HG03060 (cell line): ENCODE measurements around the gene PTCD2.

Experiments used
- ATAC-seq: cut with Tn5 transposase; IDR thresholded peaks from one replicate; pipeline ENCODE4 v1.9.1; 2021; ENCODE audit warnings: low read depth, moderate number of reproducible peaks; ENCODE audit not compliant: unreplicated experiment

The PTCD2 gene, protein sequence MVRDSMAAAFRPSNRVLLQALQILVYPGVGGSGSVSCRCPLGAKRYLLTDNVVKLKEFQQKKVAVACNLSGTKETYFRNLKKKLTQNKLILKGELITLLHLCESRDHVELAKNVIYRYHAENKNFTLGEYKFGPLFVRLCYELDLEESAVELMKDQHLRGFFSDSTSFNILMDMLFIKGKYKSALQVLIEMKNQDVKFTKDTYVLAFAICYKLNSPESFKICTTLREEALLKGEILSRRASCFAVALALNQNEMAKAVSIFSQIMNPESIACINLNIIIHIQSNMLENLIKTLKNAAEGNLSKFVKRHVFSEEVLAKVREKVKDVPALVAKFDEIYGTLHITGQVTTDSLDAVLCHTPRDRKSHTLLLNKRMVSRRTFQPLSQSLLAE

DNA sequence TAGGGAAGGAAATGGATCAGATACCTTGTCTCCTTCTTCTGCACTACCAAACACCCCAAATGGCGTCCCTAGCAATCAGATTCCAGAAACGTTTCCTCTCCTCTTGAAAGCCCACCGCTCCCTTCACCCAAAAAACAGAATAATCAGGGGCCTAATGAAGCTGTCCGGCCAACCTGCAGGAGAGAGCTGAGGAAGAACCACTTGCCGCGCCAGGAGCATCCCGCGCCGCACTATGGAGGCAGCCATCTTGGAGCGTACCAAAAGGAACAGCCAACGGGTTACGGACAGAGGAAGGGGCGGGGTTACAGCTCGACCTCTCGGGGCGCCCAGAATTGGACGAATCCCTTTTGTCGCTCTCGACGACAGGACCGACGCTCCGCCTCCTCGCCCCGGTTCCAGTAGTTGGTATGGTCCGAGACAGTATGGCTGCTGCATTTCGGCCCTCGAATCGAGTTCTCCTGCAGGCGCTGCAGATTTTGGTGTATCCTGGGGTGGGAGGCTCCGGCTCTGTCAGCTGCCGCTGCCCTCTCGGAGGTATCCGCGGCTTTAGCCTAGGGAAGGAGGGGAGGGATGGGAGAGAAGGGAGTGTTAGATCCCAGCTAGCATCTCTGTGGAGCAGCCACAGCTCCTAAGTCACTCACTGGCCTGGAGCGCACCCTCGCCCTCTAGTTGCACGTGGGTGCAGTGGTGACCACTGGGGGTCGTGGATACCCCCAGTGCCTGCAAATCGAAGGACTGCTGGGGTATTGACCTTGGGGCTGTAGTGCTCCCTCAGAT lies at the start of gene PTCD2, which contains the start of gene MRPS27:
TSS of gene PTCD2 (plus strand) at position 398 of the 777 bp plus-strand sequence. CDS start at position 408, 10 bp downstream.
TSS of gene MRPS27 (minus strand) at position 265 of the 777 bp plus-strand sequence. CDS start at position 246, 19 bp downstream.
- peak; percentile 94 for ATAC-seq

DNA sequence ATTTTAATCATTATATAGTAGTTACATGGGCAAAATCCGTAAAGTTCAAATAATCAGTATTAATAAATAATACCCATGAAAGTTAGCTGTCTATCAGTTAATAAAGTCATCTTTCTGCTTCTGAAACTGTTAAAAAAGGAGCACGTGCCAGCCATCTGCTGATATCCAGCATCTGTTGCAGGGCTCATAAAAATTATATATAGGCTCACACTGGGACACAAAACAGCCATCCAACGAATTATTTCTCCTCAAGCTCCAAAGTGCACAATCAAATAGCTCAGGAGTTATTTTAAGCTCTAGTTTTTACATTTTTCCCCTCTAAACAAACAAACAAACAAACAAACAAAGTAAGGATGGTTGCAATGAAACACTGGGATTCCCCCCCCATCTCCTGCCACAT lies 48.5 kb upstream of the PTCD2 start:
- no peak for ATAC-seq

DNA sequence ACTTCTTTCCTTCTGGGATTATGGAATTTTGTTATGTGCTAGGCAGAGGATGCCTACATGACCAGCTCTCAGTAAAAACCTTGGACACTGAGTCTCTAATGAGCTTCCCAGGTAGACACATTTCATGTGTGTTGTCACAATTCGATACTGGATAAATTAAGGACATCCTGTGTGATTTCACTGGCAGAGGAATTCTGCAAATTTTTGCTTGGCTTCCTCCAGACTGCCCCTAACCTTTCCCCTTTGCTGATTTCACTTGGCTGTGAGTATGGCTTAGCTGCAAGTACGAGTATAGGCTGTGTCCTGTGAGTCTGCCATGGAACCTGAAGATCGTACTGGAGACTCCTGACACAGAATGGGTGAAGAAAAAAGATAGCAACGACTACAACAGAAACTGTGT lies 47.8 kb upstream of the PTCD2 start:
- ATAC-seq, result no peak

DNA sequence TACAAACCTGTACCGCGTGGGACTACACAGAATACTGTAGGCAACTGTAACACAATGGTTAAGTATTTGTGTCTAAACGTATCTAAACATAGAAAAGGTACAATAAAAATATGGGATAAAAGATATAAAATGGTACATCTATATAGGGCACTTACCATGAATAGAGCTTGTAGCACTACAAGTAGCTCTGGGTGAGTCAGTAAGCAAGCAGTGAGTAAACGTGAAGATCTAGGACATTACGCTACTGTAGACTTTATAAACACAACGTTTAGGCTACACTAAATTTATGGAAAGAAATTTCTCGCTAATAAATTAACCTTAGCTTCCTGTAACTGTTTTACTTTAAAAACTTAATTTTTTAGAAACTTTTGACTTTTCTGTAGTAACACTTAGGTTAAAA lies 46.6 kb upstream of the PTCD2 start:
- no peak for ATAC-seq

DNA sequence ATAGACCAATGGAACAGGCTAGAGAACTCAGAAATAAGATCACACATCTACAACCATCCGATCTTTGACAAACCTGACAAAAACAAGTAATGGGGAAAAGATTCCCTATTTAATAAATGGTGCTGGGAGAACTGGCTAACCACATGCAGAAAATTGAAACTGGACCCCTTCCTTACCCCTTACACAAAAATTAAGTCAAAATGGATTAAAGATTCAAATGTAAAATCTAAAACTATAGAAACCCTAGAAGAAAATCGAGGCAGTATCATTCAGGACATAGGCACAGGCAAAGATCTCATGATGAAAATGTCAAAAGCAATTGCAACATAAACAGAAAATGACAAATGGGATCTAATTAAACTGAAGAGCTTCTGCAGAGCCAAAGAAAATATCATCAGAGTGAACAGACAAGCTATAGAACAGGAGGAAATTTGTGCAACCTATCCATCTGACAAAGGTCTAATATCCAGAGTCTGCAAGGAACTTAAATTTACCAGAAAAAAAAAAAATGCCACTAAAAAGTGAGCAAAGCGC lies 43.9 kb upstream of the PTCD2 start:
- no peak for ATAC-seq

DNA sequence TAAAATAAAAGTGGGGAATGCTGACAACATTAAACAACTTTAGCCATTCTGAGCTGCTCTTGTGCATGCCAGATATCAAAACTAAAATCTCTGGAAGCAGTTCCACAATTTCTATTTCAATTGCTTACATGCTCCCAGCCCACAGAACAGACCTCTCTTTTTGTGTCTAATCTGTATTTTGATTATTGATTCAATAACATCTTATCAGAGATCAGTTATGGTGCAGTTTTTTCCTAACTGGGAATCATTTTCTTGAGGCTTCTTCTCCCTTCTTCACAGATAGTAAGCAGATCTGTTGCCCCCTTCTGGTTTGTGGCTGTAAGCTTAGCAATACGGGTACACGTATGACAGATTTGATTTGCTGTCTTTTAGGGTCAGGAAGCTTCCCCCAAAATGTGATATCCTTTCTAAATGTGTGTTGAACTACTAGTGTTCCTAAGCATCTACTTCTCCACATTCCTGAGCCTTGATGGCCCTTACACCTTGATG lies 39.5 kb upstream of the PTCD2 start:
- ATAC-seq, result no peak

DNA sequence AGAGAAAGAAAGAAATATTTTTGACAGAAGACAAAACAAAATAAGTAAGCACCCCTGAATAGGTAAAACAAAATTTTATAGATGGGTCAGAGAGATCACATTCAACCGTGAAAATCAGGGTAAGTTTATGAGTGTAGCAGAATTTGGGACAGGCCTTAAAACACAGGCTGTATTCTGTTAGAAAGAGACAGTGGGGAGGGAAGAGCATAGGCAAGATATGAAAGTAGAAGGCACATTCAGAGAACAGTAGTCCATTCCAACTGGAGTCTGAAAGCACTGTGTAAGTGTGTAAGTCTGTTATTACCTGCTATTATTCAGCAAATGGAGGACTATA lies 38.8 kb upstream of the PTCD2 start:
- no peak for ATAC-seq

DNA sequence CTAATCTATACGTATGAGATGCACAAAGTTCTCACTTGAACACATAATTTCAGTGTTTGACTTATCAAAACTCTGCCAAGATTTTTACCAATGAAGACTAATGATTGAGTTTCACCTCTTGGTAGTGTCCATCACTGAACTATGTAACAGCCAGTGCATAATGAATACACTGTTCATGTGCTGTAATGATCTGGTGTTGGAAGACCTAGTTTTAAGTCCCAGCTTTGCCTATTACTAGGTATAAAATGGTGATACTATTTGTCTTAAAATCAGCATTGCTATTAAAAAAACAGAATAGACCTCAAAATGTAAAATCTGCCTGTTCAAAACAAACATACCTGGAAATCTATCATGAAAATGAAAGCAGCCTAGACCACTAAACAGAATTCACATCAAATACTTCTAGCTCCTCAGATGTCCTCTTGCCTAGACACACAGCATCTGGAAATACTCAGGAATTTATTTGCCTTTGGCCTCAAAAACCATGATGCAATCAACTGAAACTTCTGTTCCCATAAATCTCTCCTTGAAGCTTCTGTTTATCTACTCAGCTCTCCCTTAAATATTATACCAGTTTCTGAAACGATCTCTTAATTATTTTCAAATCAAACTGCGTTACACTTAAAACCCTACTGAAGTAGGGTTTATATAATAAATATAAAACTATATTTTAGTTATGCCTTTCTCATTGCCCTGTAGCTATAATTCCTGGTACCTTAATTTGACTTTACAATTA lies 38.2 kb upstream of the PTCD2 start:
- ATAC-seq, result no peak

DNA sequence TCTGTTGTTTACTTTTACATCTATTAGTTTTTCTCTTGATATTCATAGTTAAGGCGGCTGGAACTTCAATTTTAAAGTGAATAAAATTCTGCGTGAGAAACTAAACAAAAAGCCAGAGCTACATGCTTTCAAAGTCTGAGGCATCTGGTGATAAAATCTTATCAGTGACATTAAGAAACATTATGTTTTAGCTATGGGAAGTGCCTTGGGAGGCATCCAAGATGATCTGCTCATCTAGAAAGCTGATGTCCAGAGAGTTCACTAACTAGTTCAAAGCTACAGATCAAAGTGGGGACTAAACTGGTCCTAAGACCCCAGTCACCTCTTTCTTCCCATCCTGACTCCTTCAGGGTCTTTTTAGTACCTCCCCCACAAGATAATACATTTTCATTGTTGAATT lies 37.3 kb upstream of the PTCD2 start:
- no peak for ATAC-seq

DNA sequence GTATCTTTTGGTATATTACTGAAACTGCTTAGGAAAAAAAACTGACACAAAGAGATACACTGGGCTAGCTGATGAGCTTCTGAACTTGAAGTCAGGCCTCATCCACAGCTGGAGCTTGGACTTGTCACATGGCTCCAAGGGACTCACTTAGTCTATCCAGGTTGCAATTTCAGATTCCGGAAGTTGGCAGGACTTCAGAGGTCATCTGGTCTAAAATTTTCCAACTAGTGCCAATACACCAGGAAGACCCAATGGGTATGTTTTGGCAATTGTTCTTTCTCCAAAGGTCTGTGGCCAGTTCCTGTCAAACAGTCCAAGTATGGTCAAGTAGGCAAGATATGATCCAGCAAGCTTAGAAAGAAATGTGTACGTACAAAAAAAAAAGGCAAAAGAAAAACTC lies 36.8 kb upstream of the PTCD2 start:
- no peak for ATAC-seq

DNA sequence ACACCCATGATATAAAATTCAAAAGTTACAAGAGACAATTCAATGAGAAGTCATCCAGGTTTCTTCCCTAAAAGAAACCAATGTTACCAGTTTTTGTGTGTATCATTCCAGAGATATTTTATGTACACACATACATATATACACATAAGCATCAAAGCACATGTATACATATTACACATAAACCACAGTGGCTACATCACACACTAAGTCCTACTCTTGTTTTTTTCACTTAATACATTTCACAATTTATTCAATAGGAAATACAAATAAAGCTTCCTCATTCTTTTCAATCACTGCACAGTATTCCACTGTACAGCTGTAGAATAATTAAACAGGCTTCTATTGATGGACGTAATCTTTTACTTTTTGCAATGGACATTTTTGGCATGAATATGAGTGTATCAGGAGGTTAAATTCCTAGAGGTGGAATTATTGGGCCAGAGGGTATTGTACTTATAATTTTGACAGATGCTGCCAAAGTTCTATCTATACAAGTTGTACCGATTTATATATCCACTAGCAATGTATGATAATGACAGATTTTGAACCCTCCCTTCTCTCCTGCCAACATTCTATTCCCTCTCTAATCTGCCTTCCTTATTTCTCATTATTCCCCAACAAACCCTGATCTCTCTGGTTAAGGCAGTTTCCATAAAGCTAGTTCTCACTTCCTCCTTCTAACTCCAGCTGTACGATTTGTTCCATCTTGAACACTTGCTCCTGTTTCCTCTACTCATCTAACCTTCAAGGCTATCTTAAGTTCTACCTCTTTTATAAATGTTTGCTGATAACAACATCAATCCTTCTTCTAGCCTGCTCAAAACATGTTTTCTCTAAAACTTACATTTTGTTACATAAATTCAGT lies 35.4 kb upstream of the PTCD2 start:
- ATAC-seq, result no peak

DNA sequence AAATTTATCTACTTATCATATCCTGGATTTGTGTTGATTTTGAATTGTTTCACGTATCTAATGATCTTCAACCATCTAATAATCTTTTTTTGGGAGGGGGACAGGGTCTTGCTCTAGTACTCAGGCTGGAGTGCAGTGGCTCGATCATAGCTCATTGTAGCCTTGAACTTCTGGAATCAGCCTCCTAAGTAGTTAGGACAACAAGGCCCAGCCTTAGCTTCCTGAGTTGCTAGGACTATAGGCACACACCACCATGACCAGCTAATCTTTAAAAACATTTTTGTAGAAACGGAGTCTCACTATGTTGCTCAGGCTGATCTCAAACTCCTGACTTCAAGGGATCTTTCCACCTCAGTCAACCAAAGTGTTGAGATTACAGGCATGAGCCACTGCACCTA lies 34.8 kb upstream of the PTCD2 start:
- ATAC-seq, result no peak

DNA sequence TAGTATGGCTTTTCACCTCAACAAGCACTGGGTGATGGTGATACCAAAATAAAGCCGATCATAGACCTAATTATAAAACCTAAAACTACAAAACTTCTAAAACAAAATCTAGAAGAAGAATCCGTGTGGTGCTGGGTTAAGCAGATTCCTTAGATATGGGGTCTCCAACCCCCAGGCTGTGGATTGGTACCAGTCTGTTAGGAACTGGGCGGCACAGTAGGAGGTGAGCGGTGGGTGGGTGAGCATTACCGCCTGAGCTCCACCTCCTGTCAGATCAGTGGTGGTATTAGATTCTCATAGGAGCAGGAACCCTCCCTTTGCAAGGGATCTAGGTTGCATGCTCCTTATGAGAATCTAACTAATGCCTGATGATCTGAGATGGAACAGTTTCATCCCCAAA lies 33.4 kb upstream of the PTCD2 start:
- ATAC-seq, result no peak

DNA sequence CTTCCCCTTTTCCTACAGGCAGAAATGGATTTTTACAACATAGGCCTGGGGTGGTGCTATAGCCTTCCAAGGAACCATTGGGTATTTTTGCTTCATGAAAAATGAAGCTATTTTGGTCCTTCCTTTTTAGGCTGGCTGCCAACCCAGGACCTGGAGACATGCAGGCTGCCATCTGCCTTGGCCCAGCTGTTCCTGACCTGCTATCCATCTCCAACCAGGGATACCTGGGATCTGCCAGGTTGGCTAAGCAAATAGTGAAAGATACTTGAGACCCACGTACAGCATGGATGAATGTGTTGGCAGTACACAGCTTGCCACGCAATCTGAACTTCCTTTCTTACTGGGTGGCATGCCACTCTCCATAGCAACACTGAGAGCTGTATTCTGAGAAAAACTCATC lies 31.2 kb upstream of the PTCD2 start:
- no peak for ATAC-seq

DNA sequence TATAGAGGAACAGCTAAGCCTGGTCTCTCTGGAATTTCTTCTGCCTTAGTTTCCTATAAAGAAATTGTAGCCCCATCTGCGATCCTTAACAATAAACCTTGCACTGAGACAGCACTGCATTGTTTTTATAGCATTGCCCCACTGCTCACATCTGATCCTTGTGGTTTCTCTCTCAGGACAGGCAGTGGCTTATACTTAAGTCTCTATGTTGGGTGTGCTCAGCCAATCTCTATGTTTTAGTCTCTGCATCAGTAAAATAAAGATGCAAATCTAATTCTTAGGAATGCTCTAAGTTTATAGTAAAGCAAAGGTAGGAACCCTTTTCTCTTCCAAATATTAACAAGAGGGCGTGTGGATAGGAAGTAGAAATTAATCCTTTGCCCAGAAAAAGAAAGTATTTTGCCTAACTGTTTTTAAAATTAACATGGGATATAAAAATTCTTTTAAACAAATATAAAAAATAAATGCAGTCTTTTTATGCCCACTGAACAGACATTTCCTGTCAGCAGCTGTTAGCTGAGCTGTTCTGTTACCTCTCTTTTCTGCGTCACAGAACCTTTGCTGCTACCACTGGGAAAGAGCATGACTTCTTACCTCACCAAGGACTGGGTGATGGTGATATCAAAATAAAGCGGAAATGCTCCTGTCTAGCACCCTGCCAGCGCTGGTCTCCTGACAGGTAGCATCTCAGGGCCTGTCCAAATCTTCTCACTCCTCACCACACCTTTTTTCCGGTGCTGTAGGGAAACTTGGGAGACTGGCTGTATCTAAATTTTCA lies 29.6 kb upstream of the PTCD2 start:
- ATAC-seq, result no peak

DNA sequence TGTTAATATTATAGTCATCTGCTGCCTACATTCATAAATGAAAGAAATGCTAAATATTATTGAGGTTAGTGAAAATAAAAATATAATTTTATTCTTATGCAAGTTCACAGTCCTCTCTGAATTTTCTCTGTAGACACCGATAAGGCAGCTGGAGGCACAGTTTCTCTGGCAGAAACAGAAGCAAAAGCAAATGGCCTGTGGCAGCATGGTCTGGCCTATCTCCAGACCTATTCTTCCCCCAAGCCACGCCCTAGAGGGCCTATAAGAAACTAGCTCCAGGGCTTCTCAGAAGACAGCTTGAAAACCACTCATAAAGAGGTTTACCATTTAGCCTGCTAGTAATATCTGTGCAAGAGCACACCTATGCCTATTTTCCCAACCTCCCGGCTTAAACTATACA lies 28.6 kb upstream of the PTCD2 start:
- ATAC-seq, result no peak

DNA sequence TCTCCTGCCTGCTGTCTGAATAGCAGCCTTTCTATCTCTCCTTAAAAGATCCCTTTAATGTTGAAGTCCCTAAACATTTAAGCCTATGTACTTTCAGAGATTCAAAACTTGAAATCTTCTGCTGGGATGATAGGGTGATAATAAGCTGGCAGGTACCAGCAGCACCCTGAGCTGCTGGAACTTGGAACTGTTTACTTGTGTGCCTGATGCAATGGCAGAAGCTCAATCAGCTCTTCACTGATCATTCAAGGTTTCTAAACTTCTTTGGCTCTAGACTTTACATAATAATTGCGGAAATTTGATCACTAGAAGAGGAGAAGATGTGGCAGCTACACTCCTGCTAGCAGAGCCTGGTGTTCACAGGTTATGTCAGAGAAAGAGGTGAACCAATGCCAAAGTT lies 27.8 kb upstream of the PTCD2 start:
- ATAC-seq, result no peak

DNA sequence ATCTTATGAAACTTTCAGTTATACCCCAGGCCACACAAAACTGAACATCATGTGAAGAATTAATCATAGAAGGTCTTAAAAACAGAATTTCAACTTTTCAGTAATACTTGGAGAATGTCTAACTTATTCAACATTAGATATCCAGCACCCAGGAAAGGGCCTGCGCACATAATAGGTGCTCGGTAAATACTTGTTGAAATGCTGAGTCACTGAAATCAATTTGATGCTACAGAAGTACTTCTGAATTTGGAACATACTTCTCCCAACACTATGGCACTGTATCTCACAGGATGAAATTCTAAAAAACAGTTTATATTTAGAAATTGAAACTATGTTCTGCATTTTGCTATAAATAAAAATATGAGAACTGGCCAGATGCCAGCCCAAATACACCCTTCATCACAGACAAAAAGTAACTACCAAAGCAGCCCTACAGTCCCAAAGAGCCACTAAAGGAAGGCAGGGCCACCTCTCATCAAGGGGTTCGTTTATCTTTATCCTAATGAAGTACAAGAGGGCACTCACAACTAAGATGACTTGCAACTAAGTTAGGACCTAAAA lies 26.6 kb upstream of the PTCD2 start:
- no peak for ATAC-seq

DNA sequence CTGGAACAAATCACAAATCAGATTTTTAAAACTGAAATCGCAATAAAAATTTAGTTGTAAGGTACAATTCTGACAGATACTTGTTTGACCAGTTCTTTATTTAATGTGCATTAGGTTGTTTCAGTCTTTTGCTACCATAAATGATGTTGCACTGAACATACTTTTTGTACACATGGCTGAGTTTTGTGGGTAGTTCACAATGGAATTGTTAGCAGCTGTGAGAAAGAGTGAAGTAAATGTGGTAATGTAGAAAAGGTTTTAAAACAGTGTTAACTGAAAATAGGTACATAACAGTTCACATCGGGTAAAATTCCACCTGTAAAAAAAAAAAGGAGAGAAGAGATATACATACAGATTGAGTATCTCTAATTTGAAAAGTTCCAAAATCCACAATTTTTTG lies 25.7 kb upstream of the PTCD2 start:
- no peak for ATAC-seq
